ENCODE data around the gene COL1A1. TPM values are rescaled to one million over a fixed set of nuclear protein-coding genes. Genes with fewer than 3 reads are reported as not detected.

Gene COL1A1
- total RNA-seq, 4 donors from 2014 or later: 15.0 to 90.5 (median 25.8) TPM

DNA sequence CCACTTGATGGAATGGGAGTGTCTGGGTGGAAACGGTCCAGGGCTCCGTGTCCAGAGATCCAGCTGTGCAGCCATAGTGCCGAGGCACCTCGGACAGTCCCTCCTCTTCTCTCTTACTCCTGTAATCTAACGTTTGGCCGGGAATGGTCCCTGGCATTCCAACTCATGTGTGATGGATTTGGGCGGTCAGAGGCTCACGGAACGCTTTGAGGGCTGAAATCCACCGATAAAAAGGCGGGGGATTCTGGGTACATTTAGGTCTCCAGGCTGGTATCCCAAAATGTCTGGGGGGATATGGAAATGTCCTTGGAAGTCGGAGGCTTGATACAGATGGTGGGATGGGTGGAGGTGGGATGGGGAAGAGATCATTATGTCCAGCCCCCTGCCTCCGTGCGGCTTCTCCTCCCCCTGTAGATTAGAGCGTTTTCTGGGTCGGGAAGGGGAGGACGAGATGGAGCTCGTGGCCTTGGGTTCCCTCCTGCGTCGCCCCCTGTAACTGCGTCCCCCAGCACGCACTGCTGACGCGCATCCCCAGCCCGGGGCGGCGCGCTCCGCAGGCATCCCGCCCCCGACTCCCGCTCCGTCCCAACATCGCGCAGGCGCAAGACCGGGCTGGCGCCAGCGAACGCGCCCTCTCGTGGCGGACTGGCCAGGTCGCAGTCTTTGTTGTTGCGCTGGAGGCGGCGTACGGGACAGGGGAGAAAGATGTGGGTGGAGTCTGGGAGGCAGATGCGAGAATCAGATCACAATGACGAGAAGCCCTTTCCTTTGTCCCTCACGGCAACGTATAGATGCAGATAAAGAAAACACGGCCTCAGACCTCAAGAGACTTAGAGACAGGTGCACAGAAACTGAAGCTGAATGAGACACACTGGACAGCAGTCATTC, 40.2 kb downstream of the COL1A1 start:
- peak; percentile 88 to 99 for DNase-seq (ENCODE audit: low spot score in 2 of 2)
- 1% methylated on average over 38 to 51 of the region's 53 CpGs for WGBS, 2 donors
- H3K4me3 ChIP-seq (ENCODE audit: low read depth, poor library complexity, severe bottlenecking): peak overlapping the region; percentile 16
- intact Hi-C loops (cut with DNase I; ENCODE audit: low total_unique reads): no loop called here
- no peak for TF ChIP-seq POLR2A (IDR thresholded peaks at IDR 0.05)
- TF ChIP-seq, protein P1, sequence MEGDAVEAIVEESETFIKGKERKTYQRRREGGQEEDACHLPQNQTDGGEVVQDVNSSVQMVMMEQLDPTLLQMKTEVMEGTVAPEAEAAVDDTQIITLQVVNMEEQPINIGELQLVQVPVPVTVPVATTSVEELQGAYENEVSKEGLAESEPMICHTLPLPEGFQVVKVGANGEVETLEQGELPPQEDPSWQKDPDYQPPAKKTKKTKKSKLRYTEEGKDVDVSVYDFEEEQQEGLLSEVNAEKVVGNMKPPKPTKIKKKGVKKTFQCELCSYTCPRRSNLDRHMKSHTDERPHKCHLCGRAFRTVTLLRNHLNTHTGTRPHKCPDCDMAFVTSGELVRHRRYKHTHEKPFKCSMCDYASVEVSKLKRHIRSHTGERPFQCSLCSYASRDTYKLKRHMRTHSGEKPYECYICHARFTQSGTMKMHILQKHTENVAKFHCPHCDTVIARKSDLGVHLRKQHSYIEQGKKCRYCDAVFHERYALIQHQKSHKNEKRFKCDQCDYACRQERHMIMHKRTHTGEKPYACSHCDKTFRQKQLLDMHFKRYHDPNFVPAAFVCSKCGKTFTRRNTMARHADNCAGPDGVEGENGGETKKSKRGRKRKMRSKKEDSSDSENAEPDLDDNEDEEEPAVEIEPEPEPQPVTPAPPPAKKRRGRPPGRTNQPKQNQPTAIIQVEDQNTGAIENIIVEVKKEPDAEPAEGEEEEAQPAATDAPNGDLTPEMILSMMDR (IDR thresholded peaks at IDR 0.05): no peak

DNA sequence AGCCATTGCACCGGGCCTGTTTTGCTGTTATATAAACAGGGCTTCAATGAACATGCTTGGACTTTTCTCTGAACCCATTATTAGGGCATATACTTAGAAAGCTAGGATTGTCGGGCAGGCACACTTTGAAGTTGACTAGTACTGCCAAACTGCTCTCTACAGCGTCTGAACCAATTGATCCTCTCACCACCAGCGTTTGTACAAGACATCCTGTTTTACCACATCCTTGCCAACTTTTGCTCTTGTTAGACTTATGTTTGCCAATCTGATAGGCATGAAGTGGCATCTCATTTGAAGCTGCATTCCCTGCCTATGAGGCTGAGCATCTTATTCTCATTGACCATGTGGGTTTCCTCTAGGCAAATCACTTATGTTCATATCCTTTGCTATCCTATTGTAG, 43.5 kb downstream of the COL1A1 start:
- DNase-seq (ENCODE audit: low spot score in 2 of 2): no peak
- intact Hi-C loops (cut with DNase I; ENCODE audit: low total_unique reads): no loop called here
- H3K4me3 ChIP-seq (ENCODE audit: low read depth, poor library complexity, severe bottlenecking): no peak overlapping the region
- no peak for TF ChIP-seq POLR2A (IDR thresholded peaks at IDR 0.05)
- TF ChIP-seq, protein P1 (IDR thresholded peaks at IDR 0.05): no peak
- WGBS, 2 donors: 42 to 44% methylated on average over 4 of the region's 4 CpGs

DNA sequence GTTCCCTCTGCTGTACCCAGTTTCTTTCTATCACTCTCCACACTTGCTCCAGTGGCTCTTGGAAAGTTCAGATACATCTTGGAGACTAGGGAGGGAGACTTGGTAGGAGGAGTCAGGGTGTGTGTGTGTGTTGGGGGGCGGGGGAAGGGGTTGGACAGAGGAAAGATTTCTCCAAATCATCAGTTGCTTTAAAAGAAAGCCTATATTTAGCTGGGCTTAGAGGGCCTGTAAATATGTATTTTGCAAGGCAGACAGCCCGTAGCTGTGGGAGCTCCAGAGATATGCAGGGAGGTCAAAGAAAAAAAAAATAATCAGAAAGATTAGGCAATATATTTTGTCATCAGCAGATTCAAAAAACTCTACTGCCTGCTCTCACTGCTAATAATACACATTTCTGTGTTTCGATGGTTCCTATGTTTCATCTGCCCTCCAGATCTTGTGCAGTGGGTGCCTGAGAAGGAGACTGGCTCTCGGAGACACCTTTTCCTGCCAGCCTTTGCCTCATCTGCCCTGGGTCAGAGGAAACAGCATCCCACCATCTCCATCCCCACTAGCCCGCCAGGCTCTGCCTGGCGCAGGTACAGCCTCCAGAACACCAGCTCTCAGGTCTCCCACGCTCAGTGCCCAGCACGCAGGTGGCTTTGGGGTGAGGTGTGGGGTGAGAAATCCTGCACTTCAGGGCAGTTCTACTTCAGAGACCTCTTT, 46.2 kb downstream of the COL1A1 start:
- DNase-seq (ENCODE audit: low spot score in 2 of 2): no peak
- intact Hi-C loops (cut with DNase I; ENCODE audit: low total_unique reads): no loop called here
- WGBS, 2 donors: 65% methylated on average over 8 of the region's 8 CpGs
- H3K4me3 ChIP-seq (ENCODE audit: low read depth, poor library complexity, severe bottlenecking): no peak overlapping the region
- TF ChIP-seq, protein P1 (IDR thresholded peaks at IDR 0.05): no peak
- TF ChIP-seq POLR2A (IDR thresholded peaks at IDR 0.05): no peak

DNA sequence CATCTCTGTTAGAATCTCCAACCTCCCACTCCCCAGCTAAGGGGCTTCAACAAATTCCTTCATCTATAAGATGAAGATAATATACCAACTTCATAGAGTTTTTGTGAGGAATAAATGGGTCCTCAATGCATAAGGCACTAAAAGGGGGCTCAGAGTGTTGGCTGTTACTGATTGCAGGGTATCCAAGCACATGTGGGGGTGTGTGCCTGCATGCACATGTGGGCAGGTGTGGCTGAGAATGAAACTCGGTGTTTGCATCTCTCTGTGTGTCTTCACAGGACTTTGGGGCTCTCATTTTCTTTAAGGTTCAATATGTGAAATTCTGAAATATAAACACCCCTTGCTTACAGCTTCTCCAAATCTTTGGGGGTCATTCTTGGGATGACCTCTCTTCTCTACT, 46.8 kb downstream of the COL1A1 start:
- TF ChIP-seq, protein P1 (IDR thresholded peaks at IDR 0.05): no peak
- TF ChIP-seq POLR2A (IDR thresholded peaks at IDR 0.05): no peak
- intact Hi-C loops (cut with DNase I; ENCODE audit: low total_unique reads): no loop called here
- 33 to 45% methylated on average over 1 of the region's 1 CpG for WGBS, 2 donors
- no peak overlapping the region for H3K4me3 ChIP-seq (ENCODE audit: low read depth, poor library complexity, severe bottlenecking)
- no peak for DNase-seq (ENCODE audit: low spot score in 2 of 2)

DNA sequence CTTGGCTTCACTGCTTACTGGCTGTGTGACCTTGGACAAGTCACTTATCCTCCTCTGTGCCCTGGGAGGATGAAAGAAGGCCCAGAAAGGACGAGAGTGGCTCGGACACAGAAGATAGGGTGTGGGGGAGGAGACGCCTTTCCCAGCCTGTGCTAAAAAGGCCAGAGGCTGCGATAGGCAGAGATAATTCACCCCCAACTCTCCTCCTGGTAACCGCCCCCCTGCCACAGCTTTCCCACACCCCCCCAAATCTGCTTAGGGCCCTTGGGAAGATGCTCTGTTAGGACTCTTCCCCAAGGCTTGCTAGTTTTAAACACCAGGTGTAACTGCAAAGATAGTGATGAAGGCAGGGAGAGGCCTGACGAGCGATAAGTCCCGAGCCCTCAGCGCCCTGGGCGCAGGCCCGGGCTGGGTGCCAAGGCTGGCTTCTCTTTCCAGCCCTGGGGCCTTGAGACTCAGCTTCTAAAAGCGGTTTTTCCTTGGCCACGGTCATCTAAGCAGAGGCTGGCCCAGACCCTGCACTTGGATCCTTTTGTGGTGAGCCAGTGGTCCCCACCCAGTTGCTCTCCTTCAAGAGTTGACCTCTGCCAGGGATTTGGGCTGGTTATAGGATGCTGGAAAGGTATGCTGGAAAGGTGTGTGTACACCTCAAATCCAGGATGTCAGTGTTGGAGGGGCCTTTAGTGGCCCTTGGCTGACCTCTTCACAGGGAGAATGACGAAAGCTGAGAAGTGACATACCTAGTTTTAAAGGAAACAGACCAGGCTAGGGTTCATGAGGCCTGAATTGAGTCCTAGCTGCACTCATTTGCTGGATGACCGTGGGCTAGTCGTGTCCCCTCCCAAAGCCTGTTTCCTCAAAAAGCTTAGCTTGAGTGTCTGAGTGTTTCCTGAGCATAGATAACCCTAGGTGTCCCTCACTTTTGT, 47.5 kb downstream of the COL1A1 start:
- no peak for DNase-seq (ENCODE audit: low spot score in 2 of 2)
- WGBS, 2 donors: 23 to 26% methylated on average over 16 of the region's 16 CpGs
- intact Hi-C loops (cut with DNase I; ENCODE audit: low total_unique reads): no loop called here
- no peak overlapping the region for H3K4me3 ChIP-seq (ENCODE audit: low read depth, poor library complexity, severe bottlenecking)
- TF ChIP-seq, protein P1 (IDR thresholded peaks at IDR 0.05): no peak

All from lower leg skin (tissue), 4 donors.